ENCODE data around the gene RFK. TPM values are rescaled to one million over a fixed set of nuclear protein-coding genes. Genes with fewer than 3 reads are reported as not detected.

The RFK gene
- polyA plus RNA-seq, 3 donors = 20.4 to 26.4 (median 21.9) TPM

- no peak for DNase-seq
Measured at GRCh38 chr9:76341616-76342015, 52.6 kb downstream of the RFK start.

GRCh38 chr9:76338418-76338817 is 55.8 kb downstream of the RFK start:
- DNase-seq = no peak

- no peak for DNase-seq
Measured at GRCh38 chr9:76336027-76336426, 58.2 kb downstream of the RFK start.

Other genes starting within 250 kb of the RFK start
- 1 to 10 TPM; 3.7 to 5.6 (median 4.5) TPM for gene GCNT1, start 64.8 kb upstream of the RFK start, polyA plus RNA-seq (ENCODE audit: insufficient read length in 3 of 3)